B cell (primary cell): Measurements from ENCODE around the gene SLC7A6OS. TPM values are rescaled to one million over a fixed set of nuclear protein-coding genes. Genes with fewer than 3 reads are reported as not detected.
A peak's percentile ranks its signal among the peaks of the same experiment; 100 is the strongest.

Experiments
- ATAC-seq: fragments of 200-7000 bp; cut with Tn5 transposase; one replicate; pipeline ENCODE4 v1.10.0; 2021; ENCODE audit warnings: low read depth, mild to moderate bottlenecking, moderate number of reproducible peaks, moderate library complexity
- CTCF ChIA-PET: fragments of 350-600 bp; sonication (Branson Sonifier 250); formaldehyde crosslinking; loops from one replicate; lab custom pipeline; 2021; ENCODE audit warnings: antibody characterized with exemption, inconsistent platforms; lab: Charles Lee
- POLR2A ChIA-PET: fragments of 350-600 bp; sonication (Branson Sonifier 250); formaldehyde crosslinking; loops from one replicate; lab custom pipeline; 2021; ENCODE audit warnings: antibody characterized with exemption; lab: Charles Lee
- DNase-seq: peaks from one replicate; pipeline ENCODE4 v3.0.0; 2013
- H2AFZ ChIP-seq: 2 replicates; pipeline ENCODE4 v1.6.1; 2012; ENCODE audit warnings: mild to moderate bottlenecking, low read depth, low read length; ENCODE audit not compliant: insufficient read depth, poor library complexity, severe bottlenecking
- H3K27ac ChIP-seq, 2 donors: 1 replicate in 1 of 2; 2 replicates in 1 of 2; pipeline ENCODE4 v1.5.1; 2012 to 2013; ENCODE audit warnings: low read length in 2 of 2, mild to moderate bottlenecking in 2 of 2, moderate library complexity in 1 of 2
- H3K27me3 ChIP-seq, 4 experiments: fragments of 200-600 bp in 1 of 4; sonication (generic) in 1 of 4; replicated peaks in 1 of 4; 1 replicate in 2 of 4; 2 replicates in 2 of 4; pipeline versions ENCODE4 v1.6.1 to v1.7.0; 2013 to 2016; ENCODE audit warnings: low read length in 3 of 4, mild to moderate bottlenecking in 2 of 4, mixed read lengths in 1 of 4, moderate library complexity in 1 of 4; ENCODE audit not compliant: insufficient read depth in 4 of 4, control insufficient read depth in 3 of 4; ENCODE audit errors: control extremely low read depth in 1 of 4
- H3K36me3 ChIP-seq, 2 experiments: replicated peaks in 1 of 2; 1 replicate in 1 of 2; 2 replicates in 1 of 2; pipeline versions ENCODE4 v1.6.1 to v1.7.1; 2013; ENCODE audit warnings: low read length in 1 of 2; ENCODE audit not compliant: insufficient read depth in 2 of 2, control insufficient read depth in 1 of 2; ENCODE audit errors: control extremely low read depth in 1 of 2, extremely low read depth in 1 of 2
- H3K4me1 ChIP-seq, 2 donors: fragments of 200-600 bp in 1 of 2; sonication (generic) in 1 of 2; 1 replicate in 1 of 2; 2 replicates in 1 of 2; pipeline versions ENCODE4 v1.5.1 to v1.6.1; 2013 to 2017; ENCODE audit warnings: low read length in 2 of 2; ENCODE audit not compliant: control insufficient read depth in 2 of 2, insufficient read depth in 2 of 2
- H3K4me2 ChIP-seq: replicated peaks from 2 replicates; pipeline ENCODE3; 2012; ENCODE audit warnings: mild to moderate bottlenecking, low read depth, low read length; ENCODE audit not compliant: poor library complexity, severe bottlenecking
- H3K4me3 ChIP-seq, 5 experiments: fragments of 200-600 bp in 1 of 5; sonication (generic) in 1 of 5; 1 replicate in 3 of 5; 2 replicates in 2 of 5; pipeline versions ENCODE4 v1.5.1 to v1.7.0; 2011 to 2016; ENCODE audit warnings: low read length in 4 of 5, mild to moderate bottlenecking in 4 of 5, low read depth in 2 of 5, control low read depth in 1 of 5, moderate library complexity in 1 of 5; ENCODE audit not compliant: insufficient read depth in 1 of 5; ENCODE audit errors: control extremely low read depth in 1 of 5, extremely low read depth in 1 of 5
- H3K79me2 ChIP-seq: fragments of 200-600 bp; sonication (generic); one replicate; pipeline ENCODE4 v1.6.0; 2016; ENCODE audit warnings: low read length; ENCODE audit not compliant: control insufficient read depth, insufficient read depth
- H3K9ac ChIP-seq: fragments of 200-600 bp; sonication (generic); 2 replicates; pipeline ENCODE4 v1.6.1; 2017; ENCODE audit warnings: mild to moderate bottlenecking, low read length, moderate library complexity
- H3K9me3 ChIP-seq, 3 donors: one replicate each; pipeline versions ENCODE4 v1.6.1 to v1.7.1; 2013; ENCODE audit warnings: low read length in 2 of 3; ENCODE audit not compliant: control insufficient read depth in 2 of 3, insufficient read depth in 1 of 3; ENCODE audit errors: control extremely low read depth in 1 of 3
- H4K20me1 ChIP-seq: 2 replicates; pipeline ENCODE4 v1.6.0; 2012; ENCODE audit warnings: mild to moderate bottlenecking, low read length; ENCODE audit not compliant: insufficient read depth, control insufficient read depth, poor library complexity, severe bottlenecking
- H3K27ac Mint-ChIP-seq: one replicate; pipeline ENCODE4 v1.8.0; 2021; ENCODE audit warnings: mixed read lengths
- H3K27me3 Mint-ChIP-seq: one replicate; pipeline ENCODE4 v1.8.0; 2021; ENCODE audit warnings: mixed read lengths
- H3K4me1 Mint-ChIP-seq: one replicate; pipeline ENCODE4 v1.8.0; 2021; ENCODE audit warnings: mixed read lengths
- H3K4me3 Mint-ChIP-seq: one replicate; pipeline ENCODE4 v1.8.0; 2021; ENCODE audit warnings: mixed read lengths
- H3K9me3 Mint-ChIP-seq: one replicate; pipeline ENCODE4 v1.8.0; 2022; ENCODE audit warnings: mixed read lengths; ENCODE audit not compliant: insufficient read depth
- EZH2 ChIP-seq: IDR thresholded peaks from 2 replicates; pipeline ENCODE4 v1.6.1; 2012; ENCODE audit warnings: borderline replicate concordance, low read depth, mild to moderate bottlenecking, moderate library complexity, low read length; ENCODE audit not compliant: insufficient read depth, poor library complexity, severe bottlenecking
- WGBS: methylation state at CpG from one replicate; pipeline ENCODE4 v1.1.5; 2013; ENCODE audit warnings: missing lambda C conversion rate; ENCODE audit not compliant: insufficient coverage; 5-methylcytosine and 5-hydroxymethylcytosine counted together
- intact Hi-C: fragments of 100-400 bp; cut with micrococcal nuclease; formaldehyde crosslinking; loops from one replicate; pipeline ENCODE4 v1.10.0; 2022
- polyA plus RNA-seq: library from polyadenylated mRNA; depleted of rRNA; stranded (reverse); fragments of >200 nt; gene quantifications from 2 replicates; pipeline ENCODE4 v1.2.3, GENCODE V29; 2012
- total RNA-seq, 2 donors: library from RNA; stranded (reverse); fragments of 120-200 nt in 1 of 2; gene quantifications; 1 replicate in 1 of 2; 2 replicates in 1 of 2; pipeline versions ENCODE4 v1.2.3 to v1.2.4, GENCODE V29; 2013 to 2022
- TF ChIP-seq, protein P1 (sequence below): fragments of 200-600 bp; IDR thresholded peaks from one replicate; pipeline ENCODE4 v1.8.0; 2022; ENCODE audit warnings: antibody characterized with exemption, mild to moderate bottlenecking

SLC7A6OS gene
- total and polyA plus RNA-seq, 2 donors (not counting 1 experiment from before 2014, with no cell fraction given), result 9.9 to 54.1 TPM

DNA sequence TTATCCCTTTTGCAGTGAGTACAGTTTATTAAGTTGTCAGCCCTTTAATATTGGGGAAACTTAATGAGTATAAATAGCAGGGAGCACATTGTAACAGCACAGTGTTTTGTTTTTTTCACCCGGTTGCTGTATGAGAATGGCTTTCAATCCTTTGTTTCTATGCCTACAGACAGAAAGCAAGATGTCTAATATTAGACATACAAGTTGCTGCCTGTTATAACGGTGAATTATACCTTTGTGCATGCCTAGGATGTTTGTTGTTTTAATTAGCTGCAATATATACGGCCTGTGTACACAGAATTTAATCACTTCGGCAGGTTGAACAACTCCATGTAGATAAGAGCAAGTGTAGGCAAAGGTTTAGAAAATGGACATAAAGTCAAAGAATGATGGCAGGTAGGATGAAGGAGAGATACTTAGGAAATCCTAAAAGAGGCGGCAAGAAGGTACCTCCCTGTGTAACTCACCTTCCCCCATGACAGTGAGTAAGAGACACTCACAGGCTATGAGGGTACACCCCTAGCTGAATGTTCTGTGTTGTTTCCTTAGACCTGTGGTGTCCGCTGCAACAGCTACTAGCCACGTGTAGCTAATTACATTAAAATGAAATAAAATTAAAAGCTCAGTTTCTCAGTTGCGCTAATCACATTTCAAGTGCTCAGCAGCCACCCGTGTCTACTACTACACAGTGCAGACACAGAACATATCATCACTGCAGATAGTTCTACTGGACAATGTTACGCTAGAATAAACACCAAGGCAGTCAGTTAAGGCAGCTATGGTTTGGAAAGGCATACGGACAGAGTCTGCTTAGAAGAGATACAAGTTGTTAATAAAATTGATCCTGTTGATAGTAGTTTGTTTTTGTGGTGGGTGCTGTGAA is 10.9 kb downstream of the SLC7A6OS start:
- DNase-seq (no peak), ATAC-seq (no peak)
- Mint-ChIP-seq H3K4me1 (no peaks in the 10 kb centered on the region), H3K9me3 (no peaks in the 10 kb centered on the region), H3K4me3 (no peak overlapping the region), H3K27ac (peak overlapping the region; percentile 28), H3K27me3 (no peaks in the 10 kb centered on the region)
- H2AFZ ChIP-seq, result no peak overlapping the region
- 98% methylated on average over 5 of the region's 11 CpGs for WGBS
- no peak overlapping the region for H3K4me2 ChIP-seq
- no peak overlapping the region for H3K9ac ChIP-seq
- no peaks in the 10 kb centered on the region for H3K27me3 ChIP-seq
- H3K36me3 ChIP-seq, result peaks cover 0 to 92% of the 10 kb centered on the region in 2 experiments
- H3K9me3 ChIP-seq, result no peaks in the 10 kb centered on the region
- ChIA-PET CTCF (interaction anchor here (1.4 to 2.4 kb wide), 4 partner anchors 10 to 38 kb away, joined by 4 to 11 read pairs (median 8); partner anchors contain the start of gene SLC7A6), POLR2A (interaction anchor here (0.6 kb wide), 1 partner anchor 450 kb away, joined by 4 read pairs; no protein-coding TSS in a partner anchor)
- H3K79me2 ChIP-seq, result peaks cover 7% of the 10 kb centered on the region
- no peak overlapping the region for H3K4me3 ChIP-seq
- H4K20me1 ChIP-seq, result peaks cover 26% of the 10 kb centered on the region
- H3K27ac ChIP-seq, result no peak overlapping the region
- intact Hi-C loops, result no loop called here
- no peak for TF ChIP-seq EZH2
- TF ChIP-seq, protein P1, sequence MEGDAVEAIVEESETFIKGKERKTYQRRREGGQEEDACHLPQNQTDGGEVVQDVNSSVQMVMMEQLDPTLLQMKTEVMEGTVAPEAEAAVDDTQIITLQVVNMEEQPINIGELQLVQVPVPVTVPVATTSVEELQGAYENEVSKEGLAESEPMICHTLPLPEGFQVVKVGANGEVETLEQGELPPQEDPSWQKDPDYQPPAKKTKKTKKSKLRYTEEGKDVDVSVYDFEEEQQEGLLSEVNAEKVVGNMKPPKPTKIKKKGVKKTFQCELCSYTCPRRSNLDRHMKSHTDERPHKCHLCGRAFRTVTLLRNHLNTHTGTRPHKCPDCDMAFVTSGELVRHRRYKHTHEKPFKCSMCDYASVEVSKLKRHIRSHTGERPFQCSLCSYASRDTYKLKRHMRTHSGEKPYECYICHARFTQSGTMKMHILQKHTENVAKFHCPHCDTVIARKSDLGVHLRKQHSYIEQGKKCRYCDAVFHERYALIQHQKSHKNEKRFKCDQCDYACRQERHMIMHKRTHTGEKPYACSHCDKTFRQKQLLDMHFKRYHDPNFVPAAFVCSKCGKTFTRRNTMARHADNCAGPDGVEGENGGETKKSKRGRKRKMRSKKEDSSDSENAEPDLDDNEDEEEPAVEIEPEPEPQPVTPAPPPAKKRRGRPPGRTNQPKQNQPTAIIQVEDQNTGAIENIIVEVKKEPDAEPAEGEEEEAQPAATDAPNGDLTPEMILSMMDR, result no peak
- no peaks in the 10 kb centered on the region for H3K4me1 ChIP-seq
